Neural progenitor cell (in vitro differentiated cells): Measurements from ENCODE around the gene PRX. TPM values are rescaled to one million over a fixed set of nuclear protein-coding genes. Genes with fewer than 3 reads are reported as not detected.

Source experiments
- DNase-seq: peaks from one replicate; pipeline ENCODE4 v3.0.0-alpha.2; 2016; ENCODE audit warnings: low spot score
- H2AFZ ChIP-seq: fragments of 200-600 bp; sonication (generic); replicated peaks from 2 replicates; pipeline ENCODE4 v1.6.1; 2016; ENCODE audit warnings: antibody characterized with exemption
- H3F3A ChIP-seq: fragments of 200-600 bp; sonication (generic); 2 replicates; pipeline ENCODE4 v1.6.1; 2016; ENCODE audit warnings: antibody characterized with exemption, low read depth
- H3K27ac ChIP-seq: fragments of 200-600 bp; sonication (generic); 2 replicates; pipeline ENCODE4 v1.5.1; 2016; ENCODE audit warnings: mild to moderate bottlenecking
- H3K27me3 ChIP-seq: fragments of 200-600 bp; sonication (generic); 2 replicates; pipeline ENCODE4 v1.6.1; 2016; ENCODE audit warnings: mild to moderate bottlenecking, moderate library complexity
- H3K36me3 ChIP-seq: fragments of 200-600 bp; sonication (generic); 2 replicates; pipeline ENCODE4 v1.5.1; 2016
- H3K4me1 ChIP-seq: fragments of 200-600 bp; sonication (generic); 2 replicates; pipeline ENCODE4 v1.6.1; 2016; ENCODE audit warnings: mixed run types
- H3K4me2 ChIP-seq: fragments of 200-600 bp; sonication (generic); 2 replicates; pipeline ENCODE4 v1.6.1; 2016
- H3K4me3 ChIP-seq: fragments of 200-600 bp; sonication (generic); 2 replicates; pipeline ENCODE4 v1.5.1; 2016
- H3K79me2 ChIP-seq: fragments of 200-600 bp; sonication (generic); 2 replicates; pipeline ENCODE4 v1.6.1; 2016; ENCODE audit warnings: low read depth
- H3K9ac ChIP-seq: fragments of 200-600 bp; sonication (generic); 2 replicates; pipeline ENCODE4 v1.6.1; 2016
- H3K9me3 ChIP-seq: fragments of 200-600 bp; sonication (generic); 2 replicates; pipeline ENCODE4 v1.5.1; 2016; ENCODE audit warnings: low read depth
- H4K20me1 ChIP-seq: fragments of 200-600 bp; sonication (generic); 2 replicates; pipeline ENCODE4 v1.6.1; 2016; ENCODE audit warnings: low read depth
- H3K27ac Mint-ChIP-seq: 3 replicates; pipeline ENCODE4 v1.8.0; 2021; ENCODE audit warnings: mixed read lengths
- H3K27me3 Mint-ChIP-seq: 2 replicates; pipeline ENCODE4 v1.8.0; 2022; ENCODE audit warnings: low read depth, mild to moderate bottlenecking, inconsistent platforms, moderate library complexity, mixed read lengths; ENCODE audit not compliant: insufficient read depth
- H3K36me3 Mint-ChIP-seq: 3 replicates; pipeline ENCODE4 v1.8.0; 2021; ENCODE audit warnings: mixed read lengths
- H3K4me1 Mint-ChIP-seq: 3 replicates; pipeline ENCODE4 v1.8.0; 2021; ENCODE audit warnings: mixed read lengths
- H3K4me3 Mint-ChIP-seq: 3 replicates; pipeline ENCODE4 v1.8.0; 2021; ENCODE audit warnings: mild to moderate bottlenecking, moderate library complexity, mixed read lengths
- H3K9me3 Mint-ChIP-seq: 3 replicates; pipeline ENCODE4 v1.8.0; 2020; ENCODE audit warnings: mixed read lengths
- CTCF ChIP-seq: fragments of 200-600 bp; sonication (generic); IDR thresholded peaks from 2 replicates; pipeline ENCODE4 v1.5.1; 2017; ENCODE audit warnings: antibody characterized with exemption, mild to moderate bottlenecking
- EZH2 ChIP-seq: fragments of 200-600 bp; sonication (generic); IDR thresholded peaks from 2 replicates; pipeline ENCODE4 v1.6.1; 2017; ENCODE audit warnings: antibody characterized with exemption, mild to moderate bottlenecking, moderate library complexity
- EZH2phosphoT487 ChIP-seq: fragments of 200-600 bp; sonication (generic); IDR thresholded peaks from 2 replicates; pipeline ENCODE4 v1.6.1; 2017; ENCODE audit warnings: antibody characterized with exemption
- total RNA-seq: library from RNA; depleted of rRNA; stranded (reverse); fragments of >200 nt; gene quantifications from 2 replicates; pipeline ENCODE4 v1.2.3, GENCODE V29; 2015; ENCODE audit warnings: low replicate concordance

Gene PRX
- total RNA-seq, 1 donor from 2014 or later: 1.4 TPM

DNA sequence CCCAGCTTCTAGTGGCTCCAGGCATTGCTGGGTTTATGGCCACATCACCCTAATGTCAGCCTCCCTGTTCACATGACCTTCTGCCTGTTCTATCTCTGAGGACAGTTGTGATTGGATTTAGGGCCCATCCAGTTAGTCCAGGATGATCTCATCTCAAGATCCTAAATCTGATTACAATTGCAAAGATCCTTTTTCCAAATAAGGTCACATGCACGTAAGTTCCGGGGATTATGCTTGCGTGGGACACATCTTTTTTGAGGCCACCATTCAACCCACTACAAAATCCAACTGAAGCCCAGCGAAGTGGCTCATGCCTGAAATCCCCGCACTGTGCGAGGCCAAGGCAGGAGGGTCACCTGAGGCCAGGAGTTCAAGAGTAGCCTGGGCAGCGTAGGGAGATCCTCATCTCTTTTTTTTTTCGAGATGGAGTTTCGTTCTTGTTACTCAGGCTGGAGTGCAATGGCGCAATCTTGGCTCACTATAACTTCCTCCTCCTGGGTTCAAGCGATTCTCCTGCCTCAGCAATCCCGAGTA, 52.4 kb downstream of the PRX start:
- H3K79me2 ChIP-seq: no peaks in the 10 kb centered on the region
- no peaks in the 10 kb centered on the region for H3K36me3 ChIP-seq
- no peaks in the 10 kb centered on the region for H3F3A ChIP-seq
- no peak overlapping the region for H3K27ac ChIP-seq
- no peak overlapping the region for H3K9ac ChIP-seq
- H3K4me3 ChIP-seq: no peak overlapping the region
- Mint-ChIP-seq H3K4me1 (peaks cover 17% of the 10 kb centered on the region), H3K4me3 (no peak overlapping the region), H3K36me3 (no peaks in the 10 kb centered on the region), H3K9me3 (no peaks in the 10 kb centered on the region), H3K27ac (no peak overlapping the region), H3K27me3 (no peaks in the 10 kb centered on the region)
- H2AFZ ChIP-seq: no peak overlapping the region
- TF ChIP-seq EZH2phosphoT487 (no peak), EZH2 (no peak), CTCF (no peak)
- no peaks in the 10 kb centered on the region for H3K9me3 ChIP-seq
- H3K4me2 ChIP-seq: no peak overlapping the region
- H4K20me1 ChIP-seq: peaks cover 7% of the 10 kb centered on the region
- no peaks in the 10 kb centered on the region for H3K27me3 ChIP-seq
- no peaks in the 10 kb centered on the region for H3K4me1 ChIP-seq
- DNase-seq: no peak

DNA sequence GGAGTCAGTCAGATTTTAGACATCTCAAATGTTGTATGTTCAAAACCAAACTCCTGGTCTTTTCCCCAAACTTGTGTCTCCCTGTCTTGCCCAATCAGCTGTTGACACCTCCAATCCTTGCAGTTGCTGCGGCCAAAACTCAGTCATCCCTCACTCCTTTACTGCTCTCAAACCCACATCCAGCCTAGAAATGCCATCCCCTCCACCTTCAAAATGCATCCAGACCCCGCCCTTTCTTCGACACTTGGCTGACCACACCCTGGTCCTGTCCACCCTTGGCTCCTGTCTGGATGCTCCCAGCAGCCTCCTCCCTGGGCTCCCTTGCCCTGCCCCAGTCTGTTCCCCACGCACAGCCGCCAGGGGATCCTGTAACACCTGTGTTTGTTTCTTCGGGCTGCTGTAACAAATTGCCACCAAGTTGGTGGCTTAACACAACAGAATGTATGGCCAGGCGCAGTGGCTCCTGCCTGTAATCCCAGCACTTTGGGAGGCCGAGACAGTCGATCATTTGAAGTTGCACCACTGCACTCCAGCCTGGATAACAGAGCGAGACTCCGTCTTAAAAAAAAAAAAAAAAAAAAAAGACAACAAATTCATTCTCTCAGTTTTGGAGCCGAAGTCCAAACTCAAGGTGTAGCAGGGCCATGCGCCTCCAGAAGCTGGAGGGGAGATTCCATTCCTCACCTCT, 53.0 kb downstream of the PRX start:
- Histone ChIP-seq H3K9me3 (no peaks in the 10 kb centered on the region), H4K20me1 (peaks cover 10% of the 10 kb centered on the region), H3K4me2 (no peak overlapping the region), H3K9ac (no peak overlapping the region), H3K27ac (no peak overlapping the region), H3K36me3 (no peaks in the 10 kb centered on the region), H3K4me1 (no peaks in the 10 kb centered on the region), H3K79me2 (no peaks in the 10 kb centered on the region), H3F3A (no peaks in the 10 kb centered on the region), H2AFZ (no peak overlapping the region), H3K27me3 (no peaks in the 10 kb centered on the region), H3K4me3 (no peak overlapping the region)
- peaks cover 15% of the 10 kb centered on the region for H3K4me1 Mint-ChIP-seq
- H3K9me3 Mint-ChIP-seq: no peaks in the 10 kb centered on the region
- no peak for DNase-seq
- no peaks in the 10 kb centered on the region for H3K27me3 Mint-ChIP-seq
- no peaks in the 10 kb centered on the region for H3K36me3 Mint-ChIP-seq
- TF ChIP-seq EZH2 (no peak), CTCF (no peak), EZH2phosphoT487 (no peak)
- H3K4me3 Mint-ChIP-seq: no peak overlapping the region
- no peak overlapping the region for H3K27ac Mint-ChIP-seq

DNA sequence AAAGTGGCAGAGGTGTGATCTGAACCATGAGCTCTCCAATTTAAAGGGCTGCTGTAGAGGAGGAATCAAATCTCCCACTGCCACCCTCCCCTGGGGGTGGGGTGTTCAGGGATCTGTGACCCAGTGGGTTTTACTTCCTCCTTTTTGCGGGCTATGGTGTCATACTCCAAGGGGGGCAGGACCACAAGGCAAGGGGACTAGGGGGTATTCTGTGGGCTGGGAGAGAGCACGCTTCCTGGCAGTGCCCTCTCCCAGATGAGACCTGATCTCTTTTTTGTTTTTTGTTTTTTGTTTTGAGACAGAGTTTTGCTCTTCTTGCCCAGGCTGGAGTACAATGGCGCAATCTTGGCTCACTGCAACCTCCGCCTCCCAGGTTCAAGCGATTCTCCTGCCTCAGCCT, 54.4 kb downstream of the PRX start:
- Histone ChIP-seq H3K4me1 (no peaks in the 10 kb centered on the region), H3K9ac (no peak overlapping the region), H3K27me3 (no peaks in the 10 kb centered on the region), H3K36me3 (no peaks in the 10 kb centered on the region), H3K79me2 (no peaks in the 10 kb centered on the region), H3K4me2 (no peak overlapping the region), H2AFZ (no peak overlapping the region), H3K4me3 (no peak overlapping the region), H3F3A (no peaks in the 10 kb centered on the region), H3K9me3 (no peaks in the 10 kb centered on the region), H4K20me1 (peaks cover 10% of the 10 kb centered on the region), H3K27ac (no peak overlapping the region)
- H3K4me1 Mint-ChIP-seq: peaks cover 12% of the 10 kb centered on the region
- no peak for DNase-seq
- H3K9me3 Mint-ChIP-seq: no peaks in the 10 kb centered on the region
- no peaks in the 10 kb centered on the region for H3K27me3 Mint-ChIP-seq
- TF ChIP-seq EZH2 (no peak), EZH2phosphoT487 (no peak), CTCF (no peak)
- H3K36me3 Mint-ChIP-seq: no peaks in the 10 kb centered on the region
- H3K4me3 Mint-ChIP-seq: no peak overlapping the region
- no peak overlapping the region for H3K27ac Mint-ChIP-seq
